ENCODE results near the gene GOLGA3.
"Not testable (repeated sequence)": the region's sequence is repeated elsewhere in the genome, so short reads cannot be mapped to it uniquely, and the experiment has no call there.

GOLGA3 gene

GRCh38 chr12:132812631-132813305 is 15.9 kb downstream of the GOLGA3 start:
- DNase-seq (ENCODE audit: low read depth in 2 of 2) = no peak

GRCh38 chr12:132809391-132809790 is 19.3 kb downstream of the GOLGA3 start:
- DNase-seq (ENCODE audit: low read depth in 2 of 2) = not testable (repeated sequence)

- no peak for DNase-seq (ENCODE audit: low read depth in 2 of 2)
Measured at GRCh38 chr12:132807295-132808092, 21.2 kb downstream of the GOLGA3 start.

GRCh38 chr12:132806857-132807256 is 21.8 kb downstream of the GOLGA3 start:
- DNase-seq (ENCODE audit: low read depth in 2 of 2) = peak in 1 of 2 donors; percentile 32

GRCh38 chr12:132804426-132804861 is 24.2 kb downstream of the GOLGA3 start:
- no peak for DNase-seq (ENCODE audit: low read depth in 2 of 2)

- no peak for DNase-seq (ENCODE audit: low read depth in 2 of 2)
Measured at GRCh38 chr12:132803888-132804287, 24.8 kb downstream of the GOLGA3 start.

- DNase-seq (ENCODE audit: low read depth in 2 of 2) = no peak
Measured at GRCh38 chr12:132803125-132803524, 25.5 kb downstream of the GOLGA3 start.

- no peak for DNase-seq (ENCODE audit: low read depth in 2 of 2)
Measured at GRCh38 chr12:132801741-132802140, 26.9 kb downstream of the GOLGA3 start.

- no peak for DNase-seq (ENCODE audit: low read depth in 2 of 2)
Measured at GRCh38 chr12:132798836-132799235, 29.8 kb downstream of the GOLGA3 start.

- no peak for DNase-seq (ENCODE audit: low read depth in 2 of 2)
Measured at GRCh38 chr12:132797820-132798570, 30.7 kb downstream of the GOLGA3 start.

- no peak for DNase-seq (ENCODE audit: low read depth in 2 of 2)
Measured at GRCh38 chr12:132795847-132796246, 32.8 kb downstream of the GOLGA3 start.

- DNase-seq (ENCODE audit: low read depth in 2 of 2) = not testable (repeated sequence)
Measured at GRCh38 chr12:132791940-132792339, 36.7 kb downstream of the GOLGA3 start.

- no peak for DNase-seq (ENCODE audit: low read depth in 2 of 2)
Measured at GRCh38 chr12:132789099-132789471, 39.6 kb downstream of the GOLGA3 start.

- no peak for DNase-seq (ENCODE audit: low read depth in 2 of 2)
Measured at GRCh38 chr12:132788375-132789098, 40.1 kb downstream of the GOLGA3 start.

- no peak for DNase-seq (ENCODE audit: low read depth in 2 of 2)
Measured at GRCh38 chr12:132787877-132788276, 40.8 kb downstream of the GOLGA3 start.

- no peak for DNase-seq (ENCODE audit: low read depth in 2 of 2)
Measured at GRCh38 chr12:132786192-132786591, 42.5 kb downstream of the GOLGA3 start.

GRCh38 chr12:132784580-132784979 is 44.1 kb downstream of the GOLGA3 start:
- no peak for DNase-seq (ENCODE audit: low read depth in 2 of 2)

GRCh38 chr12:132783917-132784531 is 44.6 kb downstream of the GOLGA3 start:
- no peak for DNase-seq (ENCODE audit: low read depth in 2 of 2)

- DNase-seq (ENCODE audit: low read depth in 2 of 2) = no peak
Measured at GRCh38 chr12:132781938-132782337, 46.7 kb downstream of the GOLGA3 start.

- no peak for DNase-seq (ENCODE audit: low read depth in 2 of 2)
Measured at GRCh38 chr12:132779781-132780353, 48.8 kb downstream of the GOLGA3 start.

GRCh38 chr12:132777614-132778013 is 51.1 kb downstream of the GOLGA3 start:
- DNase-seq (ENCODE audit: low read depth in 2 of 2) = no peak
